DMS53 treated with DMSO at 0.1 percent for 48 hours (cell line): ENCODE measurements around the gene NT5DC4.

ENCODE experiments used
- DNase-seq: peaks from one replicate; lab custom pipeline; 2025; ENCODE audit not compliant: unreplicated experiment; lab: John Stamatoyannopoulos, UW

NT5DC4 gene

GRCh38 chr2:112751451-112752197 lies 30.8 kb downstream of the NT5DC4 start:
- DNase-seq: no peak

DNA sequence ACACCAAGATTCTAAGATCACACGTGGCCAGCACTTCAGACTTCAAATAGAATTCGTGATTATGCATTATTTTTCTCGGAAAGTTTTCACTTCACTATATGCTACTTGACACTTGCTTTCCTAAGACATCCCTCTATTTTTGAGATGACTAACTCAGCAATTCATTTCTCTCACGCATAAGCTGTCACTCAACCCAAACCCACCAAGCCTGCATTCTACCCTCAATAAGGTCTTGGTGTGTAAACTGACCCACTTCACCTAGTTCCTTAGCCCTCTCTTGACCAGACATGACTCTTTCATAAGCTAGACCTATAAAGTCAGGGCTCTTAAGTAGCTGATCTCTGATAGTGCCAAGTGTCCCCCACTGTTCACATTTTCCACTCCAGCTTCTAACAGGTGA lies 31.8 kb downstream of the NT5DC4 start:
- DNase-seq: no peak

- DNase-seq: no peak
Measured at GRCh38 chr2:112754564-112754963, 33.7 kb downstream of the NT5DC4 start.

- no peak for DNase-seq
Measured at GRCh38 chr2:112755444-112755843, 34.6 kb downstream of the NT5DC4 start.

- DNase-seq: no peak
Measured at GRCh38 chr2:112756207-112756606, 35.4 kb downstream of the NT5DC4 start.

GRCh38 chr2:112757265-112757664 lies 36.4 kb downstream of the NT5DC4 start:
- no peak for DNase-seq

GRCh38 chr2:112758711-112759110 lies 37.9 kb downstream of the NT5DC4 start:
- no peak for DNase-seq

DNA sequence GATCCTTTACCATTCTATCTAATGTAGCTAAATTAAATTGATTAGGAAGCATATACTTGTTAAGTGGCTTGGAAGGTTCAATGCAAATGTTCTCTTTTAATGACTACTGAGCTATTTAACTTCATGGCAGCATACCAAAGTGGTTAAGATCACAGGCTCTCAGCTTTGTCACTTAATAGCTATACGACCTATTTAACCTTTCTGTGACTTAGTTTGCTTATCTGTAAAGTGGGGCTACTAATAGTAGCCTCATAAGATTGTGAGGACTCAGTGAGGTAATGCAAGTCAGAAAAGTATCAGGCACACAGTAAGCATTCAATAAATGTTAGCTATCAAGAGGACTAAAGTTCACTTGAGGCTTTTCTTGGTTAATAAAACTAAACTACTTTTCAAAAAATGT lies 39.3 kb downstream of the NT5DC4 start:
- DNase-seq: no peak

DNA sequence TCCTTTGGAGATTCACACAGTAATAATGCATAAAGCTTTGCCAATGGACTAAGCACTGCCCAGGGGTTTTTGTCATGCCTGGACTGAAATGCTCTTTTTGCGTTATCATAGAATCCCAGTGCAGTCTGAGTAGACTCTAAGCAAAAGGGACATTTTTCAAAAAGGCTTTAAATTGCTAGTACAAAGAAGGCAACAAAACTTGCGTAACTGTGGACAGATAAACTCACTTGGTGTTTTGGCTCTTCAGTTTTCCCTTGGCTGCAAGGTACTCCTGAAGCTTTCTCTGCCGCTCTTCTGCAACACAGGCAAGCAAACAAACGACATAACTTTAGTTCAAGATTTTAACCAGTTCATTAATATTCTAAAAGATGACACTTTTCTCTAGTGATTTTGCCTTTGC lies 41.5 kb downstream of the NT5DC4 start:
- DNase-seq: no peak

DNA sequence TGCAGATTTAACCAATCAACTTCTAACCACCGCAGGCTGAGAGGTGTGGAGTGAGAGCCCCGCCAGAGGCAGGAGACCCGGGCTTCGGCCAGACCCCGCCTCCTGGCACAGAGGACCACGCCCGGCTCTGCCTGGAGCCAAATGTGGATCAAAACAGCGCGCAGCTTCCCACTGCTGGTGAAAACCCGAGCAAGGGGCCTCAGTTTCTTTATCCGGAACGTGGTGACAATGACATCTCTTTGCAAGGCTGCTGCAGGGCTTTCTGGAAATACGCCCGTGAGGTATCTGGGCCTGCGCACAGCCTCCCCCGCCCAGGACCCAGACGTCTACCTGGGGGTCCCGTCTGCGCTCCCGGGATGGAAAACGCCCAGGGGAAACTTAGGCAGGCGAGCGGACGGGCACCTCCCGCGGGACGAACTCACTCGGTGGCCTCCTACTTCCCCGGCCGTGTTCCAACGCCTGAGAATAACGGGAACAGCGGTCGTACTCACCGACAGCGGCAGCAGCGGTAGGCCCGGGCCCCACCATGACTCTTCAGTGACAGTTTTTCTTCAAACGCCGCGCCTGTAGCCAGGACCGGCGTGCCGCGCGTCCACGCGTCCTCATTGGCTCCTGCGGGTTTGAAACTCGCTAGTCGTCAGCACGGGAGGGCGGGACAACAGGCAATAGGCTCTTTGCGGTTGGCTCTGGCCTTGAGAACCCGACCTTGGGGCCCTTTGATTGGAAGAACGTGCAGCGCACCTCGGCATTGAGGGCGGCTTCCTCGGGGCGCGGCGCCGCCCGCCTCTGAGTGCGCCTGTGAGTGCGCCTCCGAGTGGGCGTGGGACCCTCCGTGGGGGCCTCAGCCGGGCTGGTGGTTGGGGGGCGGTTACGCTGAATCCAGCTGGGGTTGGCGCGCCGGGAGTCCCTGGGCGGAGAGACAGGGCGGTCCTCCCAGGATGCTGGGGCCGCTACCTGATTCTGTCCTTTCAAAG lies 43.5 kb downstream of the NT5DC4 start, which contains the start of gene CKAP2L:
Gene CKAP2L (minus strand): TSS at position 539 of the 974 bp plus-strand sequence. CDS start 11 bp downstream, at position 528.
- peak; percentile 98 for DNase-seq

DNA sequence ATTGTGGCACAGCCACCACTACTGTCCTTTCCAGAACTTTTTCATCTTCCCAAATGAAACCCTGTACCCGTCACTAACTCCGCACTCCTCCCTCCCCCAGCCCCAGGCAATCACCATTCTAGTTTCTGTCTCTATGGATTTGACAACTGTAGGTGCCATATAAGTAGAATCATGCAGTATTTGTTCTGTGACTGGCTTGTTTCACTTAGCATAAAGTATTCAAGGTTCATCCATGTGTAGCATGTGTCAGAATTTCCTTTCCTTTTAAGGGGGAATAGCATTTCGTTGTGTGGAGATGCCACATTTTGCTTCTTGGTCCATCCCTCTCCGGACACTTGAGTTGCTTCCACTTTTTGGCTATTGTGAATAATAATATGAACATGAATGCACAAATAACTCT lies 44.4 kb downstream of the NT5DC4 start:
- DNase-seq: no peak

DNA sequence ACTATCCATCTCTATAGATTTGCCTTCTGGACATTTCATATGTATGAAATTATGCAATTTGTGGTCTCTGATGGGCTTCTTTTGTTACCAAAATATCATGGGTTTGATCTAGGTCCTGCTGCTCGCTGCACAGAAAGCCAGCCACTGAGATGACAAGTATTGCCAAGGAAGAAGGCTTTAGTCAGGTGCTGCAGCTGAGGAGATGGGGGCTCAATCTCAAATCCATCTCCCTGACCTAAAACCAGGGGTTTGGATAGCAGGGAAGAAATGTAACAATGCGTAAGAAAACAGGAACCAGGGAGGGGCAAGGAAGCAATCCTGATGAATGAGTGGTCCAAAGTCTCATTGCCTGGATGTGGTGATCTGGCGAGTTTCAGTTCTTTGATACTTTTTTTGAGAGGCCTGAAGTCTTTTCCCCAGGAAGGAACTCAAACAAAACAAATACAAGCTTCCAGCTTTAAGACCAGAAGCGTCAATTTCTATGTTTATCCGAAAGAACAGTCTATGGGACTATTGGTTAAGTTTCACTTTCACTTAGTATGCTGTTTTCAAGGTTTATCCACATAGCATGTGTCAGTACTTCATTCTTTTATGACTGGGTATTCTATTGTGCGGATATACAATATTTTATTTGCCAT lies 47.0 kb downstream of the NT5DC4 start:
- no peak for DNase-seq

- DNase-seq: peak; percentile 28
Measured at GRCh38 chr2:112768432-112768831, 47.6 kb downstream of the NT5DC4 start.

DNA sequence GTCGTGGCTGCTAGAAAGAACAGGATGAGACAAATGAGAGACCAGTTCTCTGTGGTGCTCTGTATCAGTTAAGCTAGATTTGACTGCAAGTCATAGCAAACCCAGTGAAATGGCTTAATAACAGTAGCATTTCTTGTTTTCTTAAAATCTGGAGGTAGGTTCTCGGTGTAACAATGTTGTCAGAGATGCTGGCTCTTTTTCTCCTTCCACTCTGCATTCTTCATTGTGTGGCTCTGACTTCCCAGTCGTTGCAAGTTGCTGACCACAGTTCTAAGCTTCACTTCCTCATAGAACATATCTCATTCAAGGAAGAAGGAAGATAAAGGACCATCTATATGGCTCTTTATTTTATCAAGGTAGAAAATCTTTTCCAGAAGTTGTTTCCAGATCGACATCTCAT lies 51.5 kb downstream of the NT5DC4 start:
- no peak for DNase-seq

GRCh38 chr2:112772911-112773475 lies 52.2 kb downstream of the NT5DC4 start:
- no peak for DNase-seq

- DNase-seq: no peak
Measured at GRCh38 chr2:112773556-112773955, 52.7 kb downstream of the NT5DC4 start.

DNA sequence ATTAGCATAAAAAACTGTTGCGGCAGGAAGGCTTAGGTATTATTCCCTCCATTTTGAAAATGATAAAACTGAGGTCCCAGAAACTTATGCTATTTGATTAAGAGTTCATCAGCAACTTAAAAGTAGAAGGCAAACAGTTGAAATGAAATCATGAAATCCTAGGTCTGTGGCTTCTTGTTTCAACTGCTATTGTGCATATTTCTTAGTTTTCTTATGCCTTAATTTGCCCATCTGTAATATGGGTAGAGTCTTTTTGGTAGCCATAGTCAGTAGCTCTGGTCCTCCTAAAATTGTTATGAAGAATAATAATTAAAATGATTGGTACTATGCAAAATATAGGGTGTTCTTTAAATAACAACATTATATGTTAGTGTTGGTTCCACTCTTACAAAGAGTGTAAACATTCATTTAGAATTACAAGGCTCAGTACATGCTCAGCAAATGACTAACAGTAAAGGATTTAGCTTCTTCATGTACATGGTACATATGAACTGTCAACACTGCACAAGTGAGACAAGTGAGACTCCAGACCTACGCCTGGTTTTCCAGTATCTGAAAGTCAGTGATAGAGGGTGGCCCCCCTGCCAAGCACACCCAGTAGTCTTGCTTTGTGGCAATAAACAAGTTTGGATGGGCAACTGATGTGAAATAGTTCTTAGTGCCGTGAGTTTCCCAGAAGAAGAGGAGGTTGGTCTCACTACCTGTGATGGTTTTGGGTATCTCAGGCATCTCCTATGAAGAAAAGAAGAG lies 53.9 kb downstream of the NT5DC4 start:
- no peak for DNase-seq

DNA sequence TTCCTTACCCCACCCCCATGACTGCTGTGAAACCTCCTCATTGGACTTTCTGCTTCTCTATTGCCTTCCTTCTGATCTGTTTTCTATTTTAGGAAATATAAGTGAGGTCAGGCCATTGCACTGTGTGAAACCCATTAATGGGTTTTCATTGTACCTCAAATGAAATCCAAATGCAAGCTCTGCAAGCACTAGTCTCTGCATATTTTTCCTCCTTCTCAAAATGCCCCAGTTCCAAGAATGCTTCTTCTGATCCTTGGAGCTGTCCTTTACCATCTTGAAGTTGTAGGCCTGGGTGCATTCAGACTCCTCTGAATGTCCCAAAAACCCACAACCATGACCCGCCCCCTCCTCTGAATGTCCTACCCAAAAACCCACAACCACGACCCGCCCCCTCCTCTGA lies 55.3 kb downstream of the NT5DC4 start:
- DNase-seq: no peak

DNA sequence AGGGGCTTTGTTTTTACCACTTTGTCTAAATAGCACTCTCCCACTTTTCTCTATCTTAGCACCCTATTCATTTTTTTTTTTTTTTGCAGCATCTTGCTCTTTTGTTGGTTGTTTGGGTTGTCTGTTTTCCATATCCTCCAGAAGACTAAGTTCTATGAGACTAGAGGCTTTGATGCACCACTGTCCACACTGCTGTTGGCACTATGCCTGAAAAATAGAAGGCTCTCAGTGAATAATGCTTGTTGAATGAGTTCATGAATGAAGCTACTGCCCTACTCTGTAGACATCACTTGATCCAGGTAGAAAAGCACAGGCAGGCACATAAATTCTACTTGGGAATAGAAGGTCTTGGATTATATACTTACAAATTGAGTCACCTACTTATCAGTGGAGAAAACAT lies 56.2 kb downstream of the NT5DC4 start:
- DNase-seq: no peak

DNA sequence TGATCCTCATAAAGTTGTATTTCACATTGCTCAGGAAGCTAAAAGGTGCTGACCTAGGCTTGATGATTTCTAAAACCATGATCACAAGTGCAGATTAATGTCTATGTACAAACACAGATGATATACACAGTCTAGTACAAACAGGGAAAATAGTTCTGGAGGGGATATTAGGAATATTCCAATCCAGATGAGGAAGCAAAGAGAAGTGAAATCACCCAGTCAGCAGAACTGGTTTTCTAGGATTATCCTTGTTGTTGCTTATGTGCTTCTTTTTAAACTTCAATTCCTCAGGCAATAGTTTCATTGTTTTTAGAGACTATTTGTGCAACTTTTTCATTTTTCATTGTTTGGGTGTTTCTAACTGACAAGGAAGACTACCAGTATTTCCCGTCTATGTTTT lies 58.8 kb downstream of the NT5DC4 start:
- DNase-seq: no peak
